Measurements from ENCODE around the gene GABRD. TPM values are rescaled to one million over a fixed set of nuclear protein-coding genes. Genes with fewer than 3 reads are reported as not detected.
A peak's percentile ranks its signal among the peaks of the same experiment; 100 is the strongest.

GABRD gene
- total and polyA plus RNA-seq, 5 experiments from 2014 or later = not detected

- no peak for DNase-seq
- Mint-ChIP-seq H3K36me3 (no peaks in the 10 kb centered on the region), H3K4me1 (peaks cover 26 to 37% (median 32%) of the 10 kb centered on the region in 4 donors), H3K27me3 (peaks cover 0 to 10% (median 3%) of the 10 kb centered on the region in 5 donors), H3K9me3 (no peaks in the 10 kb centered on the region), H3K27ac (peak overlapping the region in 6 of 10 donors; percentile 25 to 88 (median 46)), H3K4me3 (peak overlapping the region; percentile 26 to 84 (median 64))
- ATAC-seq = no peak
- POLR2A ChIA-PET = no interaction called here
Measured at GRCh38 chr1:2047749-2048729, 28.9 kb downstream of the GABRD start.

- POLR2A ChIA-PET = interaction anchor here (0.5 kb wide), 1 partner anchor 86 kb away, joined by 4 read pairs; no protein-coding TSS in a partner anchor
Measured at GRCh38 chr1:2049225-2049717, 30.1 kb downstream of the GABRD start.

GRCh38 chr1:2049718-2050431, 30.7 kb downstream of the GABRD start, which contains the start of gene PRKCZ:
Gene PRKCZ, plus strand, starts transcription at chr1:2050411. Its CDS starts 220 bp downstream, at chr1:2050631.
- ATAC-seq = peak; percentile 95 to 98
- H3K36me3 Mint-ChIP-seq = no peaks in the 10 kb centered on the region
- peak; percentile 90 to 96 (median 94) for DNase-seq
- peaks cover 22 to 35% (median 30%) of the 10 kb centered on the region in 4 donors for H3K4me1 Mint-ChIP-seq
- peak within 1 kb of the TSS in 8 of 10 donors; percentile 31 to 89 (median 70) for H3K27ac Mint-ChIP-seq
- POLR2A ChIA-PET = interaction anchor here (0.5 kb wide), 1 partner anchor 87 kb away, joined by 4 read pairs; no protein-coding TSS in a partner anchor
- H3K27me3 Mint-ChIP-seq = peaks cover 0 to 8% (median 3%) of the 10 kb centered on the region in 5 donors
- H3K4me3 Mint-ChIP-seq = peak within 1 kb of the TSS; percentile 70 to 89 (median 84)
- no peaks in the 10 kb centered on the region for H3K9me3 Mint-ChIP-seq

More at GRCh38 chr1:2049225-2049717, 30.1 kb downstream of the GABRD start:
- ATAC-seq = no peak
- peak in 2 of 10 donors; percentile 13 for DNase-seq
- no peaks in the 10 kb centered on the region for H3K36me3 Mint-ChIP-seq
- peaks cover 22 to 36% (median 31%) of the 10 kb centered on the region in 4 donors for H3K4me1 Mint-ChIP-seq
- peaks cover 0 to 8% (median 3%) of the 10 kb centered on the region in 5 donors for H3K27me3 Mint-ChIP-seq
- peak overlapping the region; percentile 70 to 89 (median 84) for H3K4me3 Mint-ChIP-seq
- peak overlapping the region in 9 of 10 donors; percentile 31 to 91 (median 80) for H3K27ac Mint-ChIP-seq
- H3K9me3 Mint-ChIP-seq = no peaks in the 10 kb centered on the region

- DNase-seq = peak in 2 of 10 donors; percentile 22 to 74
- Mint-ChIP-seq H3K4me1 (peaks cover 20 to 29% (median 25%) of the 10 kb centered on the region in 4 donors), H3K27ac (no peak overlapping the region), H3K4me3 (peak overlapping the region in 7 of 10 donors; percentile 29 to 87 (median 64)), H3K27me3 (peaks cover 0 to 7% (median 3%) of the 10 kb centered on the region in 5 donors), H3K36me3 (peaks cover 0 to 2% (median 0%) of the 10 kb centered on the region in 3 donors), H3K9me3 (no peaks in the 10 kb centered on the region)
- POLR2A ChIA-PET = no interaction called here
- peak; percentile 39 to 49 for ATAC-seq
Measured at GRCh38 chr1:2050461-2050792, 31.3 kb downstream of the GABRD start.

GRCh38 chr1:2050793-2051682, 31.9 kb downstream of the GABRD start:
- H3K9me3 Mint-ChIP-seq = no peaks in the 10 kb centered on the region
- peaks cover 0 to 6% (median 3%) of the 10 kb centered on the region in 5 donors for H3K27me3 Mint-ChIP-seq
- peak overlapping the region; percentile 64 to 87 (median 70) for H3K4me3 Mint-ChIP-seq
- H3K36me3 Mint-ChIP-seq = peaks cover 0 to 6% (median 0%) of the 10 kb centered on the region in 3 donors
- ATAC-seq = no peak
- POLR2A ChIA-PET = interaction anchor here (0.5 kb wide), 1 partner anchor 24 kb away, joined by 3 read pairs; no protein-coding TSS in a partner anchor
- peak overlapping the region in 4 of 10 donors; percentile 13 to 70 (median 36) for H3K27ac Mint-ChIP-seq
- peaks cover 16 to 23% (median 20%) of the 10 kb centered on the region in 4 donors for H3K4me1 Mint-ChIP-seq
- no peak for DNase-seq

- Mint-ChIP-seq H3K27ac (peak overlapping the region in 4 of 10 donors; percentile 6 to 63 (median 44)), H3K4me3 (peak overlapping the region; percentile 55 to 87 (median 68)), H3K4me1 (peaks cover 14 to 23% (median 20%) of the 10 kb centered on the region in 4 donors), H3K36me3 (peaks cover 0 to 15% (median 0%) of the 10 kb centered on the region in 3 donors), H3K9me3 (no peaks in the 10 kb centered on the region), H3K27me3 (peaks cover 0 to 6% (median 3%) of the 10 kb centered on the region in 5 donors)
- ATAC-seq (no peak), DNase-seq (no peak)
- POLR2A ChIA-PET = interaction anchor here (0.5 kb wide), 1 partner anchor 25 kb away, joined by 3 read pairs; no protein-coding TSS in a partner anchor
Measured at GRCh38 chr1:2052054-2052679, 33.0 kb downstream of the GABRD start.

- no peaks in the 10 kb centered on the region for H3K9me3 Mint-ChIP-seq
- ATAC-seq = no peak
- POLR2A ChIA-PET = no interaction called here
- peaks cover 14 to 23% (median 20%) of the 10 kb centered on the region in 4 donors for H3K4me1 Mint-ChIP-seq
- H3K27ac Mint-ChIP-seq = peak overlapping the region in 6 of 10 donors; percentile 6 to 63 (median 43)
- H3K4me3 Mint-ChIP-seq = peak overlapping the region; percentile 4 to 83 (median 59)
- H3K27me3 Mint-ChIP-seq = peaks cover 0 to 6% (median 3%) of the 10 kb centered on the region in 5 donors
- peaks cover 0 to 21% (median 0%) of the 10 kb centered on the region in 3 donors for H3K36me3 Mint-ChIP-seq
- no peak for DNase-seq
Measured at GRCh38 chr1:2052756-2053155, 33.6 kb downstream of the GABRD start.

GRCh38 chr1:2053217-2053616, 34.1 kb downstream of the GABRD start:
- no peak for DNase-seq
- peaks cover 0 to 25% (median 0%) of the 10 kb centered on the region in 3 donors for H3K36me3 Mint-ChIP-seq
- peak overlapping the region in 8 of 10 donors; percentile 4 to 77 (median 40) for H3K4me3 Mint-ChIP-seq
- POLR2A ChIA-PET = no interaction called here
- no peak for ATAC-seq
- no peaks in the 10 kb centered on the region for H3K9me3 Mint-ChIP-seq
- peaks cover 0 to 6% (median 2%) of the 10 kb centered on the region in 5 donors for H3K27me3 Mint-ChIP-seq
- H3K4me1 Mint-ChIP-seq = peaks cover 14 to 23% (median 20%) of the 10 kb centered on the region in 4 donors
- peak overlapping the region in 3 of 10 donors; percentile 29 to 63 (median 43) for H3K27ac Mint-ChIP-seq

GRCh38 chr1:2053784-2054376, 34.7 kb downstream of the GABRD start:
- POLR2A ChIA-PET = no interaction called here
- DNase-seq = no peak
- Mint-ChIP-seq H3K27me3 (peaks cover 0 to 3% (median 0%) of the 10 kb centered on the region in 5 donors), H3K9me3 (no peaks in the 10 kb centered on the region), H3K27ac (peak overlapping the region in 3 of 10 donors; percentile 37 to 72 (median 62)), H3K4me3 (peak overlapping the region in 2 of 10 donors; percentile 61 to 74), H3K36me3 (peaks cover 0 to 28% (median 0%) of the 10 kb centered on the region in 3 donors), H3K4me1 (peaks cover 10 to 20% (median 17%) of the 10 kb centered on the region in 4 donors)
- no peak for ATAC-seq

GRCh38 chr1:2054560-2054959, 35.4 kb downstream of the GABRD start:
- H3K4me3 Mint-ChIP-seq = no peak overlapping the region
- H3K36me3 Mint-ChIP-seq = peaks cover 0 to 34% (median 0%) of the 10 kb centered on the region in 3 donors
- H3K27me3 Mint-ChIP-seq = no peaks in the 10 kb centered on the region
- no peak overlapping the region for H3K27ac Mint-ChIP-seq
- peaks cover 4 to 13% (median 11%) of the 10 kb centered on the region in 4 donors for H3K4me1 Mint-ChIP-seq
- POLR2A ChIA-PET = no interaction called here
- no peak for DNase-seq
- H3K9me3 Mint-ChIP-seq = no peaks in the 10 kb centered on the region
- no peak for ATAC-seq
